ENCODE results near the gene TRPM4. TPM values are rescaled to one million over a fixed set of nuclear protein-coding genes. Genes with fewer than 3 reads are reported as not detected.
"Not testable (repeated sequence)": the region's sequence is repeated elsewhere in the genome, so short reads cannot be mapped to it uniquely, and the experiment has no call there.

Gene TRPM4
- polyA plus RNA-seq, 3 donors: 8.5 to 45.9 (median 11.9) TPM

GRCh38 chr19:49168421-49168820 lies 10.8 kb downstream of the TRPM4 start:
- H3K27ac ChIP-seq (ENCODE audit: low read depth, low read length): no peak overlapping the region
- WGBS, 3 donors: 91 to 97% (median 94%) methylated on average over 23 of the region's 23 CpGs

GRCh38 chr19:49173198-49173597 lies 15.6 kb downstream of the TRPM4 start:
- 97 to 100% (median 100%) methylated on average over 2 of the region's 2 CpGs for WGBS, 3 donors
- H3K27ac ChIP-seq (ENCODE audit: low read depth, low read length): no peak overlapping the region

GRCh38 chr19:49180659-49181058 lies 23.1 kb downstream of the TRPM4 start:
- 91 to 97% (median 94%) methylated on average over 4 of the region's 4 CpGs for WGBS, 3 donors
- H3K27ac ChIP-seq (ENCODE audit: low read depth, low read length): no peak overlapping the region

GRCh38 chr19:49182010-49182847 lies 24.6 kb downstream of the TRPM4 start:
- not testable (repeated sequence) for H3K27ac ChIP-seq (ENCODE audit: low read depth, low read length)
- WGBS, 3 donors: 69 to 93% (median 85%) methylated on average over 20 of the region's 20 CpGs

GRCh38 chr19:49182848-49183375 lies 25.3 kb downstream of the TRPM4 start:
- no peak overlapping the region for H3K27ac ChIP-seq (ENCODE audit: low read depth, low read length)
- 71 to 85% (median 80%) methylated on average over 21 to 26 of the region's 26 CpGs for WGBS, 3 donors

GRCh38 chr19:49186108-49186507 lies 28.5 kb downstream of the TRPM4 start:
- no peak overlapping the region for H3K27ac ChIP-seq (ENCODE audit: low read depth, low read length)
- WGBS, 3 donors: 80 to 84% (median 81%) methylated on average over 5 of the region's 5 CpGs

GRCh38 chr19:49188626-49189200 lies 31.1 kb downstream of the TRPM4 start:
- 86 to 87% (median 87%) methylated on average over 21 of the region's 21 CpGs for WGBS, 3 donors
- H3K27ac ChIP-seq (ENCODE audit: low read depth, low read length): no peak overlapping the region

GRCh38 chr19:49189259-49189658 lies 31.7 kb downstream of the TRPM4 start:
- no peak overlapping the region for H3K27ac ChIP-seq (ENCODE audit: low read depth, low read length)
- WGBS, 3 donors: 62 to 84% (median 62%) methylated on average over 5 of the region's 5 CpGs

GRCh38 chr19:49190781-49191180 lies 33.2 kb downstream of the TRPM4 start:
- WGBS, 3 donors: 93 to 99% (median 93%) methylated on average over 3 of the region's 3 CpGs
- H3K27ac ChIP-seq (ENCODE audit: low read depth, low read length): no peak overlapping the region

- 91 to 97% (median 93%) methylated on average over 6 of the region's 6 CpGs for WGBS, 3 donors
- no peak overlapping the region for H3K27ac ChIP-seq (ENCODE audit: low read depth, low read length)
Observed at GRCh38 chr19:49193822-49194394, 36.3 kb downstream of the TRPM4 start.

GRCh38 chr19:49194408-49194807 lies 36.8 kb downstream of the TRPM4 start:
- H3K27ac ChIP-seq (ENCODE audit: low read depth, low read length): no peak overlapping the region
- WGBS, 3 donors: 84 to 91% (median 88%) methylated on average over 4 of the region's 4 CpGs

- 73 to 78% (median 74%) methylated on average over 36 to 40 of the region's 40 CpGs for WGBS, 3 donors
- no peak overlapping the region for H3K27ac ChIP-seq (ENCODE audit: low read depth, low read length)
Observed at GRCh38 chr19:49196527-49197240, 39.1 kb downstream of the TRPM4 start.

- no peak overlapping the region for H3K27ac ChIP-seq (ENCODE audit: low read depth, low read length)
- 89 to 92% (median 91%) methylated on average over 28 to 29 of the region's 29 CpGs for WGBS, 3 donors
Observed at GRCh38 chr19:49200238-49200862, 42.8 kb downstream of the TRPM4 start.

- WGBS, 3 donors: 90 to 92% (median 92%) methylated on average over 7 of the region's 7 CpGs
- no peak overlapping the region for H3K27ac ChIP-seq (ENCODE audit: low read depth, low read length)
Observed at GRCh38 chr19:49201042-49201441, 43.5 kb downstream of the TRPM4 start.

- WGBS, 3 donors: 62 to 90% (median 77%) methylated on average over 7 of the region's 7 CpGs
Observed at GRCh38 chr19:49205114-49205513, 47.5 kb downstream of the TRPM4 start.

GRCh38 chr19:49209502-49209901 lies 51.9 kb downstream of the TRPM4 start:
- H3K27ac ChIP-seq (ENCODE audit: low read depth, low read length): not testable (repeated sequence)
- 71 to 92% (median 79%) methylated on average over 3 to 4 of the region's 4 CpGs for WGBS, 3 donors

More at GRCh38 chr19:49205114-49205513, 47.5 kb downstream of the TRPM4 start:
- H3K27ac ChIP-seq (ENCODE audit: low read depth, low read length): no peak overlapping the region

GRCh38 chr19:49210108-49210900 lies 52.7 kb downstream of the TRPM4 start:
- WGBS, 3 donors: 31 to 57% (median 53%) methylated on average over 49 to 50 of the region's 50 CpGs
- H3K27ac ChIP-seq (ENCODE audit: low read depth, low read length): no peak overlapping the region

Data from adipose tissue (tissue), 3 donors.